ENCODE results near the gene SYNDIG1.
A peak's percentile ranks its signal among the peaks of the same experiment; 100 is the strongest.

The SYNDIG1 gene

DNA sequence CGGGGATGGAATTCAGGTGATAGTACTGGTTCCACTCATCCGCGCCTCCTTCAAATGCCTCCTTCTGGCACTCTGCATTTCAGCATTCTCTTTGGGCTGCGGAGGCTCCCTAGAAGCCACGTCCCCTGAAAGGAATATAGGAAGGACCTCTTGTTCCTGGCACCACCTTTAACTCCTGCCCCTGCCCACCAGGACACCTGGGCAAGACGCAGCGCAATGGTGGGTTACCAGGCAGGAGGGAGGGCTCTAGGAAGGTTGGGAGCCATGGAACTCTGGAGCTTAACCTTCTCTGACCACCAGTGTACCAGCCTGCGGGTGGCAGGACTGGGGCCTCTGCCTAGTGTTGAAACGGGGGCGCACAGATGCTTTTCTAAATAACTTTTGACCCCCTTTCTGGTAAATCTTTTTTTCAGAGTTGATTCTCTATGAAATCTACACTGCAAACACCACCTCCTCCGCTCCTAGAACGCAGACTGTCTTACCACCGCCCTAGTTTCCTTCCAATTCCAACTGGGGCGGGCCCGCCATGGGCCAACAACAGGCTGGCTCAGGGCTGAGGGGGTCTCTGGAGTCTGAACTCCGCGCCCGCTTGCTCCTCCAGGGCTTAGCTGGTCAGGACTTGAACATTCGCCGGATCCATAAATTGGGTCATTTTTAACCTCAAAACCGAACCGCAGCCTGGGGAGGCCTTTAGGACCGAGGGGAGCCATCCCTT is 871 bp upstream of the SYNDIG1 start:
- TF ChIP-seq, protein P1, sequence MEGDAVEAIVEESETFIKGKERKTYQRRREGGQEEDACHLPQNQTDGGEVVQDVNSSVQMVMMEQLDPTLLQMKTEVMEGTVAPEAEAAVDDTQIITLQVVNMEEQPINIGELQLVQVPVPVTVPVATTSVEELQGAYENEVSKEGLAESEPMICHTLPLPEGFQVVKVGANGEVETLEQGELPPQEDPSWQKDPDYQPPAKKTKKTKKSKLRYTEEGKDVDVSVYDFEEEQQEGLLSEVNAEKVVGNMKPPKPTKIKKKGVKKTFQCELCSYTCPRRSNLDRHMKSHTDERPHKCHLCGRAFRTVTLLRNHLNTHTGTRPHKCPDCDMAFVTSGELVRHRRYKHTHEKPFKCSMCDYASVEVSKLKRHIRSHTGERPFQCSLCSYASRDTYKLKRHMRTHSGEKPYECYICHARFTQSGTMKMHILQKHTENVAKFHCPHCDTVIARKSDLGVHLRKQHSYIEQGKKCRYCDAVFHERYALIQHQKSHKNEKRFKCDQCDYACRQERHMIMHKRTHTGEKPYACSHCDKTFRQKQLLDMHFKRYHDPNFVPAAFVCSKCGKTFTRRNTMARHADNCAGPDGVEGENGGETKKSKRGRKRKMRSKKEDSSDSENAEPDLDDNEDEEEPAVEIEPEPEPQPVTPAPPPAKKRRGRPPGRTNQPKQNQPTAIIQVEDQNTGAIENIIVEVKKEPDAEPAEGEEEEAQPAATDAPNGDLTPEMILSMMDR (IDR thresholded peaks at IDR 0.05; ENCODE audit: low read depth, low read length, missing control alignments): no peak
- Histone ChIP-seq H3K4me3 (ENCODE audit: low read depth, low read length) (peak overlapping the region; percentile 52), H3K27ac (no peak overlapping the region), H3K27me3 (replicated peaks) (peaks cover 36% of the 10 kb centered on the region), H3K36me3 (replicated peaks) (no peaks in the 10 kb centered on the region)
- in situ Hi-C loops (cut with HindIII; ENCODE audit: low pct_ligation_motif_present, low sequenced_read_pairs): no loop called here
- DNase-seq: no peak

DNA sequence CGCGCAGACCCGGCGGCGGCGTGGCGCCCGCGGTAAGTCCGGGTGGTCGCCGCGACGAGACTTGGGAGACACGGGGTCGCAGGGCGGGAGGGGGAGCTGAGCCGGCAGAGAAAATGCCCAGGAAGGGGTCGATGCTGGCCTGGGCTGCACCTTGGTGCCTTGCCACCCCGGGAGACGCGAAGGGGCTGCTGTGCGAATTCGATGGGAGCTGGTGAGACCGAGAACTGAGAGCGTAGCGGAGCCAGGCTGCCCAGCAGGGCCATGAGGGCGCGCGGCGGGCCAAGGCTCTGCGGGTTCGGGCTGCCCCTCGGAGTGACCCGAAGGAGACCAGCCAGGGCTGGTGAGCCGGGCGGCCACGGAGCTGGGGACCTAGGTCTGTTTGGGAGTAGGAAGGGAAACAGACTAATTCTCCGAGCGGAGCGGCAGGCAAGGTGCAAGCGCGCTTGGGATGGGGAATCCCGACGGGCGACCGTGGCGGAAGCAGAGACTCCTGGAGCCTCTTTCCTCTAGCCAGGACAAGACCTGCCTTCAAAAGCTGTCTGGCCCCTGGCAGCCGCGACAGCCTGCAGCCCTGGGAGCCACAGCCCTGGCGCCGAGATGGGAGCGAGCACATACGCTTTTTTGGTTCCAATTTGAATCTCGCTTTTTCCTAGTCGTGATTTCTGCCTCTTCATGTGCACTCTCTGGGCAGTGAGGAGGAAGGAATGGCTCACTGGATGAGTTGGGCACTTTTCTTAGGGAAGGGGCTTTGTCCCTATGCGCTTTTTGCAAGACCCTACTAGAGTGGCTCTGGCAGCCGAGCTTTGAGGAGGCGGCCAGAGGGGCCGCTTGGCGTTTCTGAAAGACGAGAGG is 691 bp downstream of the SYNDIG1 start:
- TF ChIP-seq, protein P1 (IDR thresholded peaks at IDR 0.05; ENCODE audit: low read depth, low read length, missing control alignments): no peak
- H3K36me3 ChIP-seq (replicated peaks): no peaks in the 10 kb centered on the region
- in situ Hi-C loops (cut with HindIII; ENCODE audit: low pct_ligation_motif_present, low sequenced_read_pairs): no loop called here
- peaks cover 36% of the 10 kb centered on the region for H3K27me3 ChIP-seq (replicated peaks)
- no peak for DNase-seq
- peak overlapping the region; percentile 52 for H3K4me3 ChIP-seq (ENCODE audit: low read depth, low read length)
- H3K27ac ChIP-seq: no peak overlapping the region

DNA sequence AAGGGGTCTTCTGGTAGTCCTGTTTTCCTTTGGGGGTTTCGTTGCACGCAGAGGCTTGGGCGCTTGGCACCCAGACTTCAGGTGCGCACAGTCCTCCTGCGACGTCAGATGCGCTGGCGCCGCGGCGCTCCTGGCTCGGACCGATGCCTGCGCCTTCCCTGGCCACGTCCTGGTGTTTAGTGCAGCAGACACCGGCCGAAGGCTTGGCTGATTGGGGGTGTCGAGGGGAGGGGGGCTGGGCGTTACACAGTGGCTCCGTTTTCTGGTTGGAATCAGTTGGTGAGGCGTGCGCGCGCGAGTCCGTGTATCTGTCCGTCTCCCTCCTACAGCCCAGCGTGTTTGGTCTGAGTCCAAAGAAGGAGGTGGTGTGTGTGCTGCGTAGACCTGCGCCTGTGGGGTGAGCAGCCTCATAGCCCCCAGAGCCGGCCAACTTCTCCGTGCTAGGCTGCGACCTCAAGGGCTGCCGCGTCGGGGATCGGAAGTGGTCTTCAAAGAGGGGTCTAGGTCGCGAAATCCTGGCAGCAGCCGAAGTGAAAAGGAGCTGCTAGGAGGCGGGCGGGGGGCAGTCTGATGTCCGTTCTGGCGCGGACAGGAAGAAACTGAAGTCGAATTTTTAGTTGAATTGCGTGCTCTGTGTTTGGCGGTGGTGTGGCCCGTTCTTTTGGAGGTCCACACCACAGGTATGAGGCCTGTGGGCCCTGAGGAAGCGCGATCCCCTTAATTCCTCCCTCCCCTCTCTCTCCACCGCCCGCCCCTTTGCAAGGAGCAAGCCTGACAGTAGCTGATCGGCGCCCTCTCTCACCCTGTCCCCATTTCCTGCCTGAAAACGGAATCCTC is 1.5 kb downstream of the SYNDIG1 start:
- H3K4me3 ChIP-seq (ENCODE audit: low read depth, low read length): peak overlapping the region; percentile 52
- in situ Hi-C loops (cut with HindIII; ENCODE audit: low pct_ligation_motif_present, low sequenced_read_pairs): no loop called here
- peaks cover 36% of the 10 kb centered on the region for H3K27me3 ChIP-seq (replicated peaks)
- H3K36me3 ChIP-seq (replicated peaks): no peaks in the 10 kb centered on the region
- no peak for DNase-seq
- H3K27ac ChIP-seq: no peak overlapping the region
- TF ChIP-seq, protein P1 (IDR thresholded peaks at IDR 0.05; ENCODE audit: low read depth, low read length, missing control alignments): no peak

DNA sequence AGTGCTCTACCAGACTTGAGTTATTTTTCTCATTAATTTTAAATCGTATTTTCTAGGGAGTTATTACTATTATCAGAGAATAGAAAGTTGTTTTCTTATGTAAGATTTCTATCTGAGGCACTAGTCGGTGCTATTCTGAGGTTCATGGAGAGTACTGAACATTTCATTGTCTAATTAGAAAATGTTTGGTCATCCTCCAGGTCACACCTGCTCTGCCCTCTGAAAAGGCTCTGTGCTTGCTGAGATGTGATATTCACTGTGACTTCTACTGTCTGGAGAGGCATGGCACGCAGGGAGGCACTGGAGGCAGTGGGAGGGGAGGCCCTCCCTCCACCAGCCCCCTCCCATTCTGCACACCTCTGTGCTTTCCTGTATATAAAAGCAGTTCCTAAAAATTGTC is 3.0 kb downstream of the SYNDIG1 start:
- H3K4me3 ChIP-seq (ENCODE audit: low read depth, low read length): no peak overlapping the region
- DNase-seq: no peak

More for the DNA sequence above, 3.0 kb downstream of the SYNDIG1 start:
- peaks cover 36% of the 10 kb centered on the region for H3K27me3 ChIP-seq (replicated peaks)
- no peaks in the 10 kb centered on the region for H3K36me3 ChIP-seq (replicated peaks)
- H3K27ac ChIP-seq: no peak overlapping the region
- in situ Hi-C loops (cut with HindIII; ENCODE audit: low pct_ligation_motif_present, low sequenced_read_pairs): no loop called here
- TF ChIP-seq, protein P1 (IDR thresholded peaks at IDR 0.05; ENCODE audit: low read depth, low read length, missing control alignments): no peak

All from brain microvascular endothelial cell (primary cell).